GM23338 (cell line): Measurements from ENCODE around the gene AP3B2. TPM values are rescaled to one million over a fixed set of nuclear protein-coding genes. Genes with fewer than 3 reads are reported as not detected.

Experiments
- ATAC-seq: fragments of 200-7000 bp; cut with Tn5 transposase; 3 replicates; pipeline ENCODE4 v1.9.1; 2020
- DNase-seq: peaks from one replicate; pipeline ENCODE4 v3.0.0-alpha.2; 2015; ENCODE audit warnings: low spot score
- H2AFZ ChIP-seq: fragments of 200-600 bp; sonication (generic); 2 replicates; pipeline ENCODE4 v1.8.0; 2016; ENCODE audit warnings: antibody characterized with exemption, mild to moderate bottlenecking, moderate library complexity
- H3F3A ChIP-seq: fragments of 200-600 bp; sonication (generic); replicated peaks from 2 replicates; pipeline ENCODE4 v1.8.0; 2017; ENCODE audit warnings: antibody characterized with exemption, mixed run types, low read depth
- H3K27ac ChIP-seq: fragments of 200-600 bp; sonication (generic); 2 replicates; pipeline ENCODE4 v1.6.1; 2016; ENCODE audit warnings: low read depth
- H3K27me3 ChIP-seq: fragments of 200-600 bp; sonication (generic); 2 replicates; pipeline ENCODE4 v1.8.0; 2016; ENCODE audit warnings: mild to moderate bottlenecking, mixed run types, moderate library complexity; ENCODE audit not compliant: insufficient read depth
- H3K36me3 ChIP-seq: fragments of 200-600 bp; sonication (generic); 2 replicates; pipeline ENCODE4 v1.8.0; 2016; ENCODE audit warnings: mild to moderate bottlenecking; ENCODE audit not compliant: insufficient read depth
- H3K4me1 ChIP-seq: fragments of 200-600 bp; sonication (generic); 2 replicates; pipeline ENCODE4 v1.8.0; 2016; ENCODE audit warnings: mild to moderate bottlenecking, moderate library complexity; ENCODE audit not compliant: insufficient read depth
- H3K4me2 ChIP-seq: fragments of 200-600 bp; sonication (generic); 2 replicates; pipeline ENCODE4 v1.7.1; 2017; ENCODE audit warnings: mixed run types
- H3K4me3 ChIP-seq: fragments of 200-600 bp; sonication (generic); 2 replicates; pipeline ENCODE4 v1.6.1; 2016; ENCODE audit warnings: mixed run types
- H3K79me2 ChIP-seq: fragments of 200-600 bp; sonication (generic); replicated peaks from 2 replicates; pipeline ENCODE4 v1.8.0; 2017; ENCODE audit warnings: mild to moderate bottlenecking; ENCODE audit not compliant: insufficient read depth
- H3K9me2 ChIP-seq: fragments of 200-600 bp; sonication (generic); 2 replicates; pipeline ENCODE4 v1.8.0; 2017; ENCODE audit not compliant: insufficient read depth
- H4K20me1 ChIP-seq: fragments of 200-600 bp; sonication (generic); replicated peaks from 2 replicates; pipeline ENCODE4 v1.8.0; 2017; ENCODE audit warnings: mild to moderate bottlenecking; ENCODE audit not compliant: insufficient read depth
- H3K27ac Mint-ChIP-seq: 2 replicates; pipeline ENCODE4 v1.8.0; 2020; ENCODE audit warnings: inconsistent platforms, mild to moderate bottlenecking, moderate library complexity, mixed read lengths
- H3K27me3 Mint-ChIP-seq: 3 replicates; pipeline ENCODE4 v1.8.0; 2022; ENCODE audit warnings: low read depth, mild to moderate bottlenecking, moderate library complexity, mixed read lengths, inconsistent platforms; ENCODE audit not compliant: insufficient read depth, poor library complexity
- H3K36me3 Mint-ChIP-seq: 3 replicates; pipeline ENCODE4 v1.8.0; 2021; ENCODE audit warnings: low read depth, mild to moderate bottlenecking, inconsistent platforms, moderate library complexity, mixed read lengths
- H3K4me1 Mint-ChIP-seq: 3 replicates; pipeline ENCODE4 v1.8.0; 2020; ENCODE audit warnings: mild to moderate bottlenecking, inconsistent platforms, mixed read lengths
- H3K4me3 Mint-ChIP-seq: 3 replicates; pipeline ENCODE4 v1.8.0; 2021; ENCODE audit warnings: moderate library complexity, mild to moderate bottlenecking, inconsistent platforms, mixed read lengths
- H3K9me3 Mint-ChIP-seq: 3 replicates; pipeline ENCODE4 v1.8.0; 2020; ENCODE audit warnings: moderate library complexity, mild to moderate bottlenecking, inconsistent platforms, mixed read lengths
- CREB1 ChIP-seq: fragments of 250-450 bp; sonication (Bioruptor Pico); IDR thresholded peaks from 2 replicates; pipeline ENCODE4 v1.5.0; 2020; ENCODE audit warnings: low read depth, mild to moderate bottlenecking, moderate library complexity
- CTCF ChIP-seq, 2 experiments: fragments of 200-600 bp in 1 of 2; sonication (generic) in 1 of 2; conservative IDR thresholded peaks; 2 replicates each; pipeline versions ENCODE4 v1.5.1 to v1.6.1; 2016 to 2017; ENCODE audit warnings: antibody characterized with exemption in 2 of 2, low read depth in 2 of 2, mild to moderate bottlenecking in 2 of 2, moderate library complexity in 1 of 2
- ETS1 ChIP-seq: IDR thresholded peaks from 2 replicates; pipeline ENCODE4 v1.6.1; 2016; ENCODE audit warnings: antibody characterized with exemption
- EZH2 ChIP-seq: fragments of 200-600 bp; sonication (generic); IDR thresholded peaks from one replicate; pipeline ENCODE4 v1.8.0; 2017; ENCODE audit warnings: antibody characterized with exemption, mild to moderate bottlenecking, low read depth; ENCODE audit not compliant: unreplicated experiment
- JUNB ChIP-seq: IDR thresholded peaks from one replicate; pipeline ENCODE4 v1.6.1; 2016; ENCODE audit warnings: antibody characterized with exemption; ENCODE audit not compliant: unreplicated experiment
- POLR2AphosphoS5 ChIP-seq: IDR thresholded peaks from 2 replicates; pipeline ENCODE4 v1.6.1; 2016; ENCODE audit warnings: antibody characterized with exemption, low read depth
- REST ChIP-seq: IDR thresholded peaks from one replicate; pipeline ENCODE4 v1.6.1; 2018; ENCODE audit warnings: antibody characterized with exemption; ENCODE audit not compliant: unreplicated experiment
- STAT1 ChIP-seq: IDR thresholded peaks from one replicate; pipeline ENCODE4 v1.6.1; 2016; ENCODE audit warnings: antibody characterized with exemption; ENCODE audit not compliant: unreplicated experiment
- ZNF114 ChIP-seq: fragments of 250-450 bp; sonication (Bioruptor Pico); IDR thresholded peaks from 2 replicates; pipeline ENCODE4 v1.5.0; 2020; ENCODE audit warnings: mild to moderate bottlenecking, moderate library complexity
- ZNF331 ChIP-seq: fragments of 250-450 bp; sonication (Bioruptor Pico); IDR thresholded peaks from 2 replicates; pipeline ENCODE4 v1.5.0; 2020; ENCODE audit warnings: low read depth, mild to moderate bottlenecking, moderate library complexity
- ZNF462 ChIP-seq: fragments of 250-450 bp; sonication (Bioruptor Pico); IDR thresholded peaks from 2 replicates; pipeline ENCODE4 v1.5.0; 2020; ENCODE audit warnings: mild to moderate bottlenecking, moderate library complexity
- polyA plus RNA-seq: library from polyadenylated mRNA; unstranded; fragments of >200 nt; fragmentation: Nextera tagmentation; extraction: Ambion mirVana; gene quantifications from 2 replicates; pipeline ENCODE4 v1.2.1, GENCODE V29; 2016
- total RNA-seq: library from RNA; depleted of rRNA; stranded (reverse); fragments of >200 nt; shearing (Covaris generic); gene quantifications from 2 replicates; pipeline ENCODE4 v1.2.3, GENCODE V29; 2014

Gene AP3B2
- total and polyA plus RNA-seq, 2 experiments from 2014 or later: 9.5 to 19.2 TPM

GRCh38 chr15:82692171-82692570, 17.5 kb downstream of the AP3B2 start:
- no peak overlapping the region for H2AFZ ChIP-seq
- Mint-ChIP-seq H3K27ac (no peak overlapping the region), H3K4me3 (no peak overlapping the region), H3K9me3 (no peaks in the 10 kb centered on the region; the same call in 2 of the 3 replicates), H3K27me3 (peaks cover 15% of the 10 kb centered on the region), H3K4me1 (no peaks in the 10 kb centered on the region), H3K36me3 (peaks cover 10% of the 10 kb centered on the region; the same call in 2 of the 3 replicates)
- no peaks in the 10 kb centered on the region for H3K9me2 ChIP-seq
- TF ChIP-seq JUNB: no peak
- no peak for TF ChIP-seq REST
- TF ChIP-seq CTCF (conservative IDR thresholded peaks at IDR 0.05; ENCODE audit: low read depth in 2 of 2): no peak
- no peak for TF ChIP-seq STAT1
- TF ChIP-seq POLR2AphosphoS5: no peak
- TF ChIP-seq ZNF331 (CRISPR knock-in tag): no peak
- TF ChIP-seq EZH2: no peak
- no peak for TF ChIP-seq CREB1
- no peak for TF ChIP-seq ETS1
- no peak for TF ChIP-seq ZNF462 (CRISPR knock-in tag)
- no peak for TF ChIP-seq ZNF114 (CRISPR knock-in tag)
- no peaks in the 10 kb centered on the region for H3K79me2 ChIP-seq
- ATAC-seq: no peak
- H3K36me3 ChIP-seq: no peaks in the 10 kb centered on the region
- H3K4me3 ChIP-seq: no peak overlapping the region
- H3F3A ChIP-seq: no peaks in the 10 kb centered on the region
- no peaks in the 10 kb centered on the region for H3K27me3 ChIP-seq
- H3K27ac ChIP-seq: no peak overlapping the region
- no peaks in the 10 kb centered on the region for H4K20me1 ChIP-seq
- H3K4me1 ChIP-seq: no peaks in the 10 kb centered on the region
- no peak for DNase-seq
- H3K4me2 ChIP-seq: no peak overlapping the region
